Endothelial cell (in vitro differentiated cells): ENCODE measurements around the gene THRB. TPM values are rescaled to one million over a fixed set of nuclear protein-coding genes. Genes with fewer than 3 reads are reported as not detected.

Experiments
- DNase-seq: peaks from one replicate; pipeline ENCODE4 v3.0.0; 2021; ENCODE audit warnings: low spot score
- H3K27ac Mint-ChIP-seq: one replicate; pipeline ENCODE4 v1.8.0; 2021; ENCODE audit warnings: mixed read lengths, inconsistent platforms; ENCODE audit not compliant: unreplicated experiment
- H3K27me3 Mint-ChIP-seq: one replicate; pipeline ENCODE4 v1.8.0; 2021; ENCODE audit warnings: mild to moderate bottlenecking, moderate library complexity, mixed read lengths, inconsistent platforms; ENCODE audit not compliant: unreplicated experiment
- H3K36me3 Mint-ChIP-seq: one replicate; pipeline ENCODE4 v1.8.0; 2021; ENCODE audit warnings: mild to moderate bottlenecking, low read depth, mixed read lengths, inconsistent platforms; ENCODE audit not compliant: unreplicated experiment
- H3K4me1 Mint-ChIP-seq: one replicate; pipeline ENCODE4 v1.8.0; 2021; ENCODE audit warnings: mild to moderate bottlenecking, mixed read lengths, inconsistent platforms; ENCODE audit not compliant: unreplicated experiment
- H3K4me3 Mint-ChIP-seq: one replicate; pipeline ENCODE4 v1.8.0; 2021; ENCODE audit warnings: mild to moderate bottlenecking, mixed read lengths, inconsistent platforms; ENCODE audit not compliant: unreplicated experiment
- H3K9me3 Mint-ChIP-seq: one replicate; pipeline ENCODE4 v1.8.0; 2021; ENCODE audit warnings: mixed read lengths, inconsistent platforms; ENCODE audit not compliant: unreplicated experiment
- CTCF ChIP-seq: fragments of 200-600 bp; sonication (generic); IDR thresholded peaks from one replicate; pipeline ENCODE4 v1.5.0; 2021; ENCODE audit warnings: antibody characterized with exemption; ENCODE audit not compliant: unreplicated experiment
- total RNA-seq: library from RNA; stranded (reverse); fragmentation: NEBNext Ultra II Directional; extraction: Animal tissue kit (Norgen Biotek cat#: 25700); gene quantifications from one replicate; pipeline ENCODE4 v1.2.1, GENCODE V29; 2021; ENCODE audit not compliant: unreplicated experiment

The THRB gene
- total RNA-seq, 1 donor from 2014 or later = 0.38 TPM

GRCh38 chr3:24506966-24507775 lies 12.5 kb upstream of the THRB start:
- Mint-ChIP-seq H3K4me1 (peaks cover 3% of the 10 kb centered on the region), H3K27ac (no peak overlapping the region), H3K27me3 (no peaks in the 10 kb centered on the region), H3K4me3 (no peak overlapping the region), H3K36me3 (no peaks in the 10 kb centered on the region), H3K9me3 (no peaks in the 10 kb centered on the region)
- DNase-seq = no peak
- TF ChIP-seq CTCF = no peak

- H3K4me1 Mint-ChIP-seq = peaks cover 3% of the 10 kb centered on the region
- H3K4me3 Mint-ChIP-seq = no peak overlapping the region
- TF ChIP-seq CTCF = no peak
- H3K36me3 Mint-ChIP-seq = no peaks in the 10 kb centered on the region
- DNase-seq = no peak
- no peak overlapping the region for H3K27ac Mint-ChIP-seq
- no peaks in the 10 kb centered on the region for H3K27me3 Mint-ChIP-seq
- no peaks in the 10 kb centered on the region for H3K9me3 Mint-ChIP-seq
Measured at GRCh38 chr3:24505691-24506550, 11.3 kb upstream of the THRB start.

GRCh38 chr3:24504772-24505171 lies 10.1 kb upstream of the THRB start:
- H3K27ac Mint-ChIP-seq = no peak overlapping the region
- TF ChIP-seq CTCF = no peak
- H3K36me3 Mint-ChIP-seq = no peaks in the 10 kb centered on the region
- H3K4me1 Mint-ChIP-seq = peaks cover 3% of the 10 kb centered on the region
- no peaks in the 10 kb centered on the region for H3K9me3 Mint-ChIP-seq
- H3K4me3 Mint-ChIP-seq = no peak overlapping the region
- H3K27me3 Mint-ChIP-seq = no peaks in the 10 kb centered on the region
- no peak for DNase-seq

- H3K27ac Mint-ChIP-seq = no peak overlapping the region
- H3K36me3 Mint-ChIP-seq = no peaks in the 10 kb centered on the region
- no peaks in the 10 kb centered on the region for H3K27me3 Mint-ChIP-seq
- DNase-seq = no peak
- H3K4me1 Mint-ChIP-seq = peaks cover 3% of the 10 kb centered on the region
- TF ChIP-seq CTCF = no peak
- H3K9me3 Mint-ChIP-seq = no peaks in the 10 kb centered on the region
- H3K4me3 Mint-ChIP-seq = no peak overlapping the region
Measured at GRCh38 chr3:24503616-24504113, 9.0 kb upstream of the THRB start.
